Endothelial cell of umbilical vein (primary cell): ENCODE measurements around the gene IL36RN. TPM values are rescaled to one million over a fixed set of nuclear protein-coding genes. Genes with fewer than 3 reads are reported as not detected.

ENCODE experiments used
- BruUV-seq: library from RNA; stranded (reverse); fragments of 400-500 nt; replicated peaks from 2 replicates; lab custom pipeline; 2021; lab: Mats Ljungman, UMichigan
- CTCF ChIA-PET: fragments of 300-600, 350-600 bp; sonication (Branson Sonifier 250); formaldehyde crosslinking; loops from one replicate; lab custom pipeline; 2021; ENCODE audit warnings: antibody characterized with exemption, inconsistent platforms; lab: Charles Lee
- POLR2A ChIA-PET: fragments of 300-600, 350-600 bp; sonication (Branson Sonifier 250); formaldehyde crosslinking; loops from one replicate; lab custom pipeline; 2021; ENCODE audit warnings: antibody characterized with exemption, inconsistent platforms; lab: Charles Lee
- DNase-seq: peaks from one replicate; pipeline ENCODE4 v3.0.0-alpha.2; 2011; ENCODE audit warnings: low read depth, low spot score
- FAIRE-seq: peaks from 2 replicates; lab custom pipeline; 2011; peaks lifted over from hg19 to GRCh38; lab: Jason Lieb, UNC
- H2AFZ ChIP-seq: 2 replicates; pipeline ENCODE4 v1.6.0; 2012; ENCODE audit warnings: low read depth, low read length, control low read depth, inconsistent platforms
- H3K27ac ChIP-seq: 2 replicates; pipeline ENCODE4 v1.5.1; 2011; ENCODE audit warnings: low read depth, mild to moderate bottlenecking, control low read depth, low read length, moderate library complexity; ENCODE audit not compliant: insufficient read depth
- H3K27me3 ChIP-seq, 2 experiments: 2 replicates each; pipeline versions ENCODE4 v1.6.0 to v1.6.1; 2011; ENCODE audit warnings: low read length in 2 of 2, mixed read lengths in 1 of 2; ENCODE audit not compliant: control insufficient read depth in 2 of 2, insufficient read depth in 2 of 2
- H3K36me3 ChIP-seq, 2 experiments: 2 replicates in 1 of 2; 3 replicates in 1 of 2; pipeline ENCODE4 v1.5.1; 2011; ENCODE audit warnings: low read length in 2 of 2, mild to moderate bottlenecking in 1 of 2, moderate library complexity in 1 of 2; ENCODE audit not compliant: control insufficient read depth in 2 of 2, insufficient read depth in 2 of 2; ENCODE audit errors: extremely low read depth in 1 of 2
- H3K4me1 ChIP-seq: 3 replicates; pipeline ENCODE4 v1.5.1; 2011; ENCODE audit warnings: mild to moderate bottlenecking, low read length; ENCODE audit not compliant: control insufficient read depth, insufficient read depth; ENCODE audit errors: extremely low read depth
- H3K4me2 ChIP-seq: 2 replicates; pipeline ENCODE4 v1.6.1; 2011; ENCODE audit warnings: low read length, control low read depth, mixed read lengths; ENCODE audit not compliant: insufficient read depth
- H3K4me3 ChIP-seq, 3 experiments: fragments of 200-600 bp in 1 of 3; sonication (generic), shearing (Covaris generic) in 1 of 3; replicated peaks in 1 of 3; 2 replicates each; pipeline ENCODE4 v1.5.1; 2011 to 2016; ENCODE audit warnings: control low read depth in 3 of 3, low read length in 3 of 3, mild to moderate bottlenecking in 2 of 3, inconsistent platforms in 1 of 3, low read depth in 1 of 3, moderate library complexity in 1 of 3; ENCODE audit not compliant: insufficient read depth in 1 of 3
- H3K79me2 ChIP-seq: 2 replicates; pipeline ENCODE4 v1.6.0; 2012; ENCODE audit warnings: low read length, inconsistent platforms; ENCODE audit not compliant: control insufficient read depth, insufficient read depth
- H3K9ac ChIP-seq: replicated peaks from 2 replicates; pipeline ENCODE3; 2011; ENCODE audit warnings: low read length, control low read depth; ENCODE audit not compliant: insufficient read depth; ENCODE audit errors: extremely low read depth
- H3K9me1 ChIP-seq: replicated peaks from 3 replicates; pipeline ENCODE4 v1.6.0; 2011; ENCODE audit warnings: mild to moderate bottlenecking, low read length; ENCODE audit not compliant: control insufficient read depth, insufficient read depth; ENCODE audit errors: extremely low read depth
- H3K9me3 ChIP-seq: replicated peaks from 2 replicates; pipeline ENCODE4 v1.5.1; 2012; ENCODE audit warnings: low read length, inconsistent platforms; ENCODE audit not compliant: control insufficient read depth, insufficient read depth
- H4K20me1 ChIP-seq: replicated peaks from 2 replicates; pipeline ENCODE3; 2011; ENCODE audit warnings: mild to moderate bottlenecking, low read length; ENCODE audit not compliant: control insufficient read depth, insufficient read depth; ENCODE audit errors: extremely low read depth
- CTCF ChIP-seq, 2 donors: IDR thresholded peaks; 1 replicate in 1 of 2; 2 replicates in 1 of 2; pipeline ENCODE4 v1.5.1; 2011; ENCODE audit warnings: low read length in 2 of 2, mild to moderate bottlenecking in 2 of 2, moderate library complexity in 2 of 2, control low read depth in 1 of 2, inconsistent platforms in 1 of 2, low read depth in 1 of 2; ENCODE audit not compliant: insufficient read depth in 1 of 2; ENCODE audit errors: extremely low read depth in 1 of 2
- EZH2 ChIP-seq: IDR thresholded peaks from 2 replicates; pipeline ENCODE4 v1.6.1; 2012; ENCODE audit warnings: borderline replicate concordance, low read depth, mild to moderate bottlenecking, moderate library complexity, low read length, inconsistent platforms; ENCODE audit not compliant: severe bottlenecking
- FOS ChIP-seq: IDR thresholded peaks from 2 replicates; pipeline ENCODE4 v1.6.1; 2011; ENCODE audit warnings: mild to moderate bottlenecking, low read length, moderate library complexity, borderline replicate concordance; ENCODE audit not compliant: insufficient read depth
- JUN ChIP-seq: IDR thresholded peaks from 2 replicates; pipeline ENCODE4 v1.6.1; 2011; ENCODE audit warnings: borderline replicate concordance, low read depth; ENCODE audit not compliant: insufficient read length, insufficient read depth
- MAX ChIP-seq: IDR thresholded peaks from 2 replicates; pipeline ENCODE4 v1.6.1; 2011; ENCODE audit not compliant: insufficient read depth, insufficient read length
- MYC ChIP-seq: IDR thresholded peaks from one replicate; pipeline ENCODE4 v1.6.1; 2011; ENCODE audit warnings: mild to moderate bottlenecking, low read depth, low read length
- POLR2A ChIP-seq: IDR thresholded peaks from 2 replicates; pipeline ENCODE4 v1.6.1; 2012; ENCODE audit warnings: low read depth, mild to moderate bottlenecking, control low read depth, low read length
- POLR2AphosphoS5 ChIP-seq: IDR thresholded peaks from 2 replicates; pipeline ENCODE4 v1.6.1; 2012; ENCODE audit warnings: low read depth, mild to moderate bottlenecking, control low read depth, low read length, moderate library complexity; ENCODE audit not compliant: insufficient read depth
- dilution Hi-C: fragments of 300-500 bp; cut with MboI; formaldehyde crosslinking; loops from one replicate; pipeline ENCODE4 v1.15.0; 2019; ENCODE audit warnings: low sequenced_read_pairs; ENCODE audit not compliant: extremely low pct_ligation_motif_present
- intact Hi-C: fragments of 100-400 bp; cut with micrococcal nuclease; formaldehyde crosslinking; loops from one replicate; pipeline ENCODE4 v1.10.0; 2022
- polyA plus RNA-seq, 4 experiments: library from polyadenylated mRNA; depleted of rRNA in 3 of 4; stranded (reverse) in 3 of 4; unstranded in 1 of 4; fragments of >200 nt; gene quantifications; 2 replicates each; pipeline versions ENCODE4 v1.2.1 to v1.2.3, GENCODE V29; 2011 to 2012; ENCODE audit warnings: missing spikeins in 1 of 4
- small RNA-seq: library from RNA; depleted of rRNA; stranded (forward); fragments of <200 nt; gene quantifications from one replicate; pipeline ENCODE3, GENCODE V24; 2012; ENCODE audit warnings: low replicate concordance, low read depth; ENCODE audit not compliant: insufficient read depth, insufficient read length
- total RNA-seq: library from RNA; stranded (reverse); gene quantifications from 2 replicates; pipeline ENCODE4 v1.2.3, GENCODE V29; 2021

Gene IL36RN
- total and polyA plus RNA-seq, 2 donors (not counting 3 experiments of a cell fraction or from before 2014, with no cell fraction given), result not detected

- no peak for FAIRE-seq
- no TSS peak for BruUV-seq
- no peak for DNase-seq
- Histone ChIP-seq H4K20me1 (no peaks in the 10 kb centered on the region), H3K79me2 (no peaks in the 10 kb centered on the region), H3K9ac (no peak overlapping the region), H3K4me1 (no peaks in the 10 kb centered on the region), H3K4me3 (no peak overlapping the region), H3K9me3 (no peaks in the 10 kb centered on the region), H3K4me2 (no peak overlapping the region), H3K36me3 (no peaks in the 10 kb centered on the region), H3K27me3 (no peaks in the 10 kb centered on the region), H2AFZ (no peak overlapping the region), H3K27ac (no peak overlapping the region), H3K9me1 (no peaks in the 10 kb centered on the region)
- intact Hi-C loops (no loop called here), dilution Hi-C loops (no loop called here)
- POLR2A ChIA-PET, result no interaction called here
- TF ChIP-seq EZH2 (no peak), POLR2A (no peak), POLR2AphosphoS5 (no peak), CTCF (IDR thresholded peaks at IDR 0.05; ENCODE audit: extremely low read depth in 1 of 2, insufficient read depth in 1 of 2, low read depth in 1 of 2, low read length in 2 of 2) (no peak), JUN (no peak), FOS (no peak), MYC (no peak), MAX (no peak)
- CTCF ChIA-PET, result no interaction called here
Observed at GRCh38 chr2:113113807-113114206, 54.8 kb downstream of the IL36RN start.

Small RNA genes lying within 50 kb of the gene (small RNA-seq; reads per million reads assigned to genes)
- gene RNU6-1180P, result 0.66 reads per million

Other genes with a start within 250 kb of the IL36RN start
- not detected in 2 replicates for gene IL1B, start 222.4 kb upstream of the IL36RN start, total RNA-seq
- 0.25 TPM in 1 of 2 replicates, not detected in the other for gene IL1B, start 222.4 kb upstream of the IL36RN start, polyA plus RNA-seq
- not detected in 2 replicates for gene IL37, start 148.0 kb upstream of the IL36RN start, total RNA-seq
- gene IL37, start 148.0 kb upstream of the IL36RN start, polyA plus RNA-seq, result not detected in 2 replicates
- not detected in 2 replicates for gene IL36G, start 81.2 kb upstream of the IL36RN start, total RNA-seq
- gene IL36G, start 81.2 kb upstream of the IL36RN start, polyA plus RNA-seq, result not detected in 2 replicates
- gene IL36A, start 53.7 kb upstream of the IL36RN start, total RNA-seq, result not detected in 2 replicates
- gene IL36A, start 53.7 kb upstream of the IL36RN start, polyA plus RNA-seq, result not detected in 2 replicates
- gene IL36B, start 6.3 kb upstream of the IL36RN start, total RNA-seq, result not detected in 2 replicates
- gene IL36B, start 6.3 kb upstream of the IL36RN start, polyA plus RNA-seq, result not detected in 2 replicates
- gene IL1F10, start 8.8 kb downstream of the IL36RN start, total RNA-seq, result not detected in 2 replicates
- gene IL1F10, start 8.8 kb downstream of the IL36RN start, polyA plus RNA-seq, result not detected in 2 replicates
- gene IL1RN, start 68.4 kb downstream of the IL36RN start, total RNA-seq, result not detected in 2 replicates
- not detected in 2 replicates for gene IL1RN, start 68.4 kb downstream of the IL36RN start, polyA plus RNA-seq
- gene PSD4, start 114.8 kb downstream of the IL36RN start, total RNA-seq, result 0.09 and 0.24 TPM in 2 replicates
- gene PSD4, start 114.8 kb downstream of the IL36RN start, polyA plus RNA-seq, result 0.01 TPM in 1 of 2 replicates, not detected in the other
- 0.22 and 0.28 TPM in 2 replicates for gene PAX8, start 219.7 kb downstream of the IL36RN start, total RNA-seq
- 0.62 and 1.4 TPM in 2 replicates for gene PAX8, start 219.7 kb downstream of the IL36RN start, polyA plus RNA-seq